Smooth muscle cell (in vitro differentiated cells): ENCODE measurements around the gene HEBP1. TPM values are rescaled to one million over a fixed set of nuclear protein-coding genes. Genes with fewer than 3 reads are reported as not detected.

Source experiments
- DNase-seq: peaks from one replicate; lab custom pipeline; 2025; ENCODE audit not compliant: unreplicated experiment; lab: John Stamatoyannopoulos, UW
- H2AFZ ChIP-seq: fragments of 200-600 bp; sonication (generic); 2 replicates; pipeline ENCODE4 v1.6.0; 2016; ENCODE audit warnings: antibody characterized with exemption, low read depth, mild to moderate bottlenecking
- H3F3A ChIP-seq: fragments of 200-600 bp; sonication (generic); 2 replicates; pipeline ENCODE4 v1.6.0; 2017; ENCODE audit warnings: antibody characterized with exemption, low read depth
- H3K27ac ChIP-seq: fragments of 200-600 bp; sonication (generic); 2 replicates; pipeline ENCODE4 v1.5.1; 2016; ENCODE audit warnings: low read depth, mild to moderate bottlenecking
- H3K27me3 ChIP-seq: fragments of 200-600 bp; sonication (generic); 2 replicates; pipeline ENCODE4 v1.6.1; 2016; ENCODE audit warnings: low read depth, mild to moderate bottlenecking
- H3K36me3 ChIP-seq: fragments of 200-600 bp; sonication (generic); 2 replicates; pipeline ENCODE4 v1.5.1; 2016; ENCODE audit warnings: low read depth
- H3K4me1 ChIP-seq: fragments of 200-600 bp; sonication (generic); 2 replicates; pipeline ENCODE4 v1.5.1; 2016; ENCODE audit warnings: low read depth
- H3K4me2 ChIP-seq: fragments of 200-600 bp; sonication (generic); 2 replicates; pipeline ENCODE4 v1.6.0; 2016; ENCODE audit warnings: mild to moderate bottlenecking
- H3K4me3 ChIP-seq: fragments of 200-600 bp; sonication (generic); 2 replicates; pipeline ENCODE4 v1.5.1; 2016; ENCODE audit warnings: mild to moderate bottlenecking
- H3K79me2 ChIP-seq: fragments of 200-600 bp; sonication (generic); 2 replicates; pipeline ENCODE4 v1.6.0; 2016; ENCODE audit warnings: low read depth, mild to moderate bottlenecking
- H3K9ac ChIP-seq: fragments of 200-600 bp; sonication (generic); 2 replicates; pipeline ENCODE4 v1.6.0; 2016; ENCODE audit warnings: low read depth
- H3K9me3 ChIP-seq: fragments of 200-600 bp; sonication (generic); replicated peaks from 2 replicates; pipeline ENCODE4 v1.5.1; 2016; ENCODE audit warnings: low read depth
- H4K20me1 ChIP-seq: fragments of 200-600 bp; sonication (generic); 2 replicates; pipeline ENCODE4 v1.6.0; 2016; ENCODE audit warnings: low read depth
- WGBS: methylation state at CpG from one replicate; pipeline ENCODE4 v1.1.7; 2016; ENCODE audit warnings: low lambda C conversion rate; 5-methylcytosine and 5-hydroxymethylcytosine counted together
- polyA plus RNA-seq: library from polyadenylated mRNA; unstranded; fragments of >200 nt; fragmentation: Nextera tagmentation; extraction: Ambion mirVana; gene quantifications from 2 replicates; pipeline ENCODE4 v1.2.1, GENCODE V29; 2016
- total RNA-seq: library from RNA; depleted of rRNA; stranded (reverse); fragments of >200 nt; gene quantifications from 2 replicates; pipeline ENCODE4 v1.2.3, GENCODE V29; 2014
- TF ChIP-seq, protein P1 (sequence below): fragments of 200-600 bp; sonication (generic); IDR thresholded peaks from 2 replicates; pipeline ENCODE4 v1.5.1; 2017; ENCODE audit warnings: borderline replicate concordance, mild to moderate bottlenecking, antibody characterized with exemption; ENCODE audit not compliant: insufficient read depth, poor library complexity, severe bottlenecking

The HEBP1 gene
- total and polyA plus RNA-seq, 2 experiments from 2014 or later = 16.1 to 55.8 TPM

DNA sequence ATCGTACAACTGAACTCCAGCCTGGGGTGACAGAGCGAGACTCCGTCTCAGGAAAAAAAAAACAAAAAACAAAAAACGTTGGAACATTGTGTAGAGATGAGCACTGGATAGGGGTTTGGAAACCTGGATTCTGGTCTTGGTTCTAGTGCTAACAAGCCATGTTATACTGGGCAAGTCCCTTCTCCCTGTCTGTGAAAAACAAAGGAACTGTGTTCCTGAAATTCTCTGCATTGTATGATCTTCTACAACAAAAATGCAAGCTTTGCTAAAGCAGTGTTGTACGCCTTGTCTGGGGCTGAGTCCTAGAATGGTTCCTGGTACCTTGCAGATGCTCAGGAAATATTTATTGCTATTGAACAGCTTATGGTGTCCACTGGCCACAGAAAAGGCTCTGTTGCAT is 61.5 kb downstream of the HEBP1 start:
- no peaks in the 10 kb centered on the region for H4K20me1 ChIP-seq
- DNase-seq = no peak
- TF ChIP-seq, protein P1, sequence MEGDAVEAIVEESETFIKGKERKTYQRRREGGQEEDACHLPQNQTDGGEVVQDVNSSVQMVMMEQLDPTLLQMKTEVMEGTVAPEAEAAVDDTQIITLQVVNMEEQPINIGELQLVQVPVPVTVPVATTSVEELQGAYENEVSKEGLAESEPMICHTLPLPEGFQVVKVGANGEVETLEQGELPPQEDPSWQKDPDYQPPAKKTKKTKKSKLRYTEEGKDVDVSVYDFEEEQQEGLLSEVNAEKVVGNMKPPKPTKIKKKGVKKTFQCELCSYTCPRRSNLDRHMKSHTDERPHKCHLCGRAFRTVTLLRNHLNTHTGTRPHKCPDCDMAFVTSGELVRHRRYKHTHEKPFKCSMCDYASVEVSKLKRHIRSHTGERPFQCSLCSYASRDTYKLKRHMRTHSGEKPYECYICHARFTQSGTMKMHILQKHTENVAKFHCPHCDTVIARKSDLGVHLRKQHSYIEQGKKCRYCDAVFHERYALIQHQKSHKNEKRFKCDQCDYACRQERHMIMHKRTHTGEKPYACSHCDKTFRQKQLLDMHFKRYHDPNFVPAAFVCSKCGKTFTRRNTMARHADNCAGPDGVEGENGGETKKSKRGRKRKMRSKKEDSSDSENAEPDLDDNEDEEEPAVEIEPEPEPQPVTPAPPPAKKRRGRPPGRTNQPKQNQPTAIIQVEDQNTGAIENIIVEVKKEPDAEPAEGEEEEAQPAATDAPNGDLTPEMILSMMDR = no peak
- no peak overlapping the region for H3K9ac ChIP-seq
- no peaks in the 10 kb centered on the region for H3F3A ChIP-seq
- H3K9me3 ChIP-seq = no peaks in the 10 kb centered on the region
- H3K4me2 ChIP-seq = no peak overlapping the region
- H3K27ac ChIP-seq = peak overlapping the region; percentile 38
- no peaks in the 10 kb centered on the region for H3K4me1 ChIP-seq
- WGBS = 79% methylated on average over 5 of the region's 5 CpGs
- no peaks in the 10 kb centered on the region for H3K36me3 ChIP-seq
- no peaks in the 10 kb centered on the region for H3K79me2 ChIP-seq
- no peaks in the 10 kb centered on the region for H3K27me3 ChIP-seq
- H3K4me3 ChIP-seq = no peak overlapping the region
- no peak overlapping the region for H2AFZ ChIP-seq

DNA sequence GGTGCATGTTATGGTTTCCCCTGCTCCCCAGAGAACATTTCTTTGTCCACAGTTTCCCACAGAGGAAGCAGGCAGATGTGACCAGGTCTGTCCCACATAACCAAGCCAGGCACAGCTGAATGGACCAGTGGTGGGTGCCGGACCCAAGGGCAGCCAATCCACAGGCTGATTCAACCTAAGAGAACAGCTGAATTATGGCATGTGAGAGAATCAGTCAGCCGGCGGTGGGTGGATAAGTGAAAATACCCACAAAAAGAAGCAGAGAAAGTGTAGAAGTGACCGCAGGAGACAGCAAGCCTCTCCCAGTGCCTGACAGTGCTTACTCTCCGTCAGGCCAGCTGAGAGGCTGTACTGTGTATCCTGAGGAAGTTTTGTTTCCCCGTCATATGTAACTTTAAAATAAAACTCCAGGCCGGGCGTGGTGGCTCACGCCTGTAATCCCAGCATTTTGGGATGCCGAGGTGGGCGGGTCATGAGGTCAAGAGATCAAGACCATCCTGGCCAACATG is 63.0 kb downstream of the HEBP1 start:
- no peaks in the 10 kb centered on the region for H3K9me3 ChIP-seq
- no peaks in the 10 kb centered on the region for H3F3A ChIP-seq
- no peak overlapping the region for H3K4me2 ChIP-seq
- DNase-seq = no peak
- no peak overlapping the region for H3K4me3 ChIP-seq
- H3K79me2 ChIP-seq = no peaks in the 10 kb centered on the region
- H3K36me3 ChIP-seq = no peaks in the 10 kb centered on the region
- H3K27ac ChIP-seq = no peak overlapping the region
- 93% methylated on average over 11 of the region's 11 CpGs for WGBS
- no peaks in the 10 kb centered on the region for H3K27me3 ChIP-seq
- no peaks in the 10 kb centered on the region for H3K4me1 ChIP-seq
- no peak overlapping the region for H3K9ac ChIP-seq
- TF ChIP-seq, protein P1 = no peak
- no peak overlapping the region for H2AFZ ChIP-seq
- no peaks in the 10 kb centered on the region for H4K20me1 ChIP-seq

DNA sequence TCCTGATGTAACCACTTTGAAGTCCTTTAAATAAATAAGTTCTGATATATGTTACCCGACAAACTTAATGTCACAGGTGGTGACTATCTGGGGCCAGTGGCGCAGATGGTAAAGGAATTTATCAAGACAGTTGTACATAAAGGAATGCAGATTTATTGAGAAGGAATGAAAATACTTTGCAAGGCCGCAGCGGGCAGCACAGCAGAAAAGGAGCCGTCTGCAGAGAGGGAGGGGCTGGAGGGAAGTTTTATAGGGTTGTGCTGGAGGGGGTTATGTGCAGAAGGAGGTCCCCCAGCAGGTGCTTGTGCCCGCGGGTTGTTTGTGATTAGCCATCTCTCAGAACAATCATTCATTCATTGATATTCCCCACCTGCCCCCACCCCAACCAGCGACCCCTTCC is 65.5 kb downstream of the HEBP1 start:
- Histone ChIP-seq H4K20me1 (no peaks in the 10 kb centered on the region), H3K27ac (no peak overlapping the region), H3K27me3 (no peaks in the 10 kb centered on the region), H3K79me2 (no peaks in the 10 kb centered on the region), H3K4me2 (no peak overlapping the region), H2AFZ (no peak overlapping the region), H3K9ac (no peak overlapping the region), H3K36me3 (no peaks in the 10 kb centered on the region), H3K9me3 (no peaks in the 10 kb centered on the region), H3K4me1 (no peaks in the 10 kb centered on the region), H3K4me3 (no peak overlapping the region), H3F3A (no peaks in the 10 kb centered on the region)
- TF ChIP-seq, protein P1 = no peak
- WGBS = 73% methylated on average over 8 of the region's 8 CpGs
- DNase-seq = no peak

DNA sequence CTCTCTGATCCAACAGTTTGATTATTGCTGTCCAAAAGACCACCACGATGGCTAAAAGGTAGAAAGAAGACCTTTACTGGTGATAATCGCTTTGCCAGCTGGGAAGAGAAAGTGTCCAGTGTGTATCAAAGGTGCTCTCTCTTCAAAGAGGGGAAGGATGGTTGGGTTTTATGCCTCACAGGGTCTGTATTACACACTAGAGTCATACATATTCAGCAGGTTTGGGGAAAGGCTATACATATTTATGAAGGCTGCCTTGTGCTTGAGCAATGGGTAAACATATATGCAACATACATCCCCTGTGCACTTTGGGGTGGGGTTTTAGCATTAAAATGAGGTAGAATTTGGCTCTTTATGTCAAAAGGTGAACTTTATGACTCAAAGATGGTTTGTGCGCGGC is 66.3 kb downstream of the HEBP1 start:
- no peaks in the 10 kb centered on the region for H3K4me1 ChIP-seq
- no peaks in the 10 kb centered on the region for H4K20me1 ChIP-seq
- H3K4me3 ChIP-seq = no peak overlapping the region
- WGBS = 93% methylated on average over 4 of the region's 4 CpGs
- no peak overlapping the region for H2AFZ ChIP-seq
- TF ChIP-seq, protein P1 = no peak
- H3K36me3 ChIP-seq = no peaks in the 10 kb centered on the region
- no peak overlapping the region for H3K27ac ChIP-seq
- no peaks in the 10 kb centered on the region for H3K27me3 ChIP-seq
- no peaks in the 10 kb centered on the region for H3F3A ChIP-seq
- no peaks in the 10 kb centered on the region for H3K79me2 ChIP-seq
- H3K4me2 ChIP-seq = no peak overlapping the region
- no peak for DNase-seq
- H3K9ac ChIP-seq = no peak overlapping the region
- H3K9me3 ChIP-seq = no peaks in the 10 kb centered on the region
